HG03097 (cell line): ENCODE measurements around the gene DLG5.

Source experiments
- ATAC-seq: cut with Tn5 transposase; IDR thresholded peaks from one replicate; pipeline ENCODE4 v1.9.1; 2021; ENCODE audit not compliant: unreplicated experiment, low FRiP score

The DLG5 gene

DNA sequence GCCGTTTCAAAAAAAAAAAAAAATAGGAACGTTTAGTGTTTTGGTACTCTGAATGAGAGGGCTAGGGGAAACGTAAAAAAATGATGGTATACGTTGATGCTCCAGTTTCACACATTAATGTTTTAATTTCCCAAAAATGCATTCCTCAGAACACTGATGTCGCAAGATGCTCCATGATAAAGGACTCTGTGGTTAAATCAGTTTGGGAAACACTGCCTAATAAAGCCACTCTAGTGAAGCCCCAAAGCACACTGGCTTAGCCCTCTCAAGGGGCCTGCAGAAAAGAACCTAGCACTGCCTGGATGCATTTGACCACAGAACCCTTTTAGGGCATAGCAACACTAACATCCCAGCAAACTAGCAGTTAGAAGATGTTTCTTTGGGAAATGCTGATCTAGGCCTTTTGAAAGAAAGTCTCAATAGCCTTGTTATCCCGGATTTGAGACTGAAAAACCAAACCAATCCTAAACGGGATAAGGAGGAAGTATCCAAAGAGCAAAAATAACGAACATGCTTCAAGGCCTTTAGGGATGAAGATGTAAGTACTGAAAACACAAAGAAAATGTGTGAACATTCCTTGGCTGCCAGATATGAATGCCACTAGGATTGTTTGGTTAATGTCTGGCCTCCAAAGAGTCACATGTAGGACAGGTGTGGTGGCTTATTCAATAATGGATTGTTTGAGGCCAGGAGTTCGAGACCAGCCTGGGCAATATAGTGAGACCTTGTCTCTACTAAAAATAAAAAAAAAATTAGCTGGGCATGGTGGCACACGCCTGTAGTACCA is 11.0 kb downstream of the DLG5 start:
- ATAC-seq, result no peak

DNA sequence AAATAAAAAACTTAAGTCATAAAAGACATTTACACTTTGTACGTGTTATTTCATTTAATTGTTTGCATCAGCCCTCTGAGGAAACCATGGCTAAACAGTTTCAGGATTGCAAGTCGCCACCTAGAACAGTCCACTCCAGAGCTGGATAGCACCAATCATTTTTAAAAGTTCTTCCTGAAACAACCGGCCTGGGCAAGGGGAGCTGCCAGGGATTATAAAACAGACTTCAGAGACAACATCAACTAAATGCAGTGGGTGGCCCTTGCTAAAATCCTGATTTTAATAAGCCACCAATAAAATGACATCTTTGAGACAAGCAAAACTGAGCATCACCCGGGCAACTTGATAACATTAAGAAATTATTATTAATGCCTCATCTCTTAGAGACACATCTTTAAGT is 13.5 kb downstream of the DLG5 start:
- ATAC-seq, result no peak

DNA sequence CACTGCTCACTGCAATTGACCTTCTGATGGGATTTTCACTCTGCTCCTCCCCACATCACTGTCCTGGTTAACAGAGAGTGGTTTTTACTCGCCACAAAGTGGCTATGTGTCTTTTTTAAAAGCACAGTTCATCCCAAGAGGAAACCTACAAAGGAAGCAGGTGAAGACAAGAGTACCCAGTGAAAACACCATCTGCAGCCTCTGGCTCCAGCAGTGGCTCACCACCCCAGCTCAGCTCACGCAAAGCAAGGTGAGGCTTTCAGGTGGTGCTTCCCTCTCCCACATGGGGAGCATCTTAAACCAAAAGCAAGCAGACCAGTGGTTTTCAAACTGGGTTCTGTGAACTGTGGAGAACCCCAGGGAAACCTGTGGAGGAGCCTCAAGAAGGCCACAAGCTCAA is 14.0 kb downstream of the DLG5 start:
- no peak for ATAC-seq

DNA sequence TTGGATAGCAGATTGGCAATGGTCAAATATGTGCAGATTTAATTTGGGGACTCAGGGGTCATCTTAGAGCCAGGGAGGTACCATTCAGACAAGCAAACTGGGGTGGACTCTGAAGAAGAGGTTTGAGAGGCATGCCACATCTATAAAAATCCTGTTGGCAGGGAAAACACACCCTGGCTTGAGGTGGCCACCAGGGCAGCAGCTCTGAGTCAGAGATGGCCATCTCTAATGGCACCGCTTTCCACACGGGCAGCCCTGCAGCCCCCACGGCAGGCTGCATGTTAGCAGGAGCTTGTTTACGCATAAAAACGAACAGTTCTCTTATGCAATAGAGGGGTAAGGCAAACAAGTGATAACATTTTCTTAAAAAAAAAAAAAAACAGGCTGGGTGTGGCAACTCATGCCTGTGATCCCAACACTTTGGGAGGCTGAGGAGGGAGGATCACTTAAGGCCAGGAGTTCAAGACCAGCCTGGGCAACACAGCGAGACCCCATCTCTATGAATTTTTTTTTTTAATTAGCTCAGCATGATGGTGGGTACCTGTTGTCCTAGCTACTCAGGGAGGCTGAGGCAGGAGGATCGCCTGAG is 14.9 kb downstream of the DLG5 start:
- ATAC-seq, result no peak

DNA sequence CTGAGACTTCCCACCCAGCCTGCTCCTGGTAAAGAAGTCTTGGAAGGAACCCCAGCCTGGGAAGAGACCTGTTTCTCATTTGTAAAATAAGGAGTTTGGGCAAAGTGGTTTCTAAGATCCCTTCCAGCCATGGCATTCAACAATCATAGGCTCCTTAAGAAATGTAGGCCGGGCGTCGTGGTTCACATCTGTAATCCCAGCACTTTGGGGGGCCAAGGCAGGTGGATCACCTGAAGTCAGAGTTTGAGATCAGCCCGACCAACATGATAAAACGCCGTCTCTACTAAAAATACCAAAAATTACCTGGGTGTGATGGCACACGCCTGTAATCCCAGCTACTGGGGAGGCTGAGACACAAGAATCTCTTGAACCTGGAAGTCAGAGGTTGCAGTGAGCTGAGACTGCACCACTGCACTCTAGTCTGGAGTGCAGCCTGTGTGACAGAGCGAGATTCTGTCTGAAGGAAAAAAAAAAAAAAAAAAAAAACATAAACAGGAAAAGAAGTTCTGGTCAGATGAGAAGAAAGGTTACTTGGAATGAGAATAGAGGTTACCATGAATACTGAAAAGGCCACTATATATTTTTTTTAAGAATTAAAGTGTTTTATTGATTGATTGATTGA is 15.9 kb downstream of the DLG5 start:
- ATAC-seq, result no peak

GRCh38 chr10:77909749-77910375 is 16.7 kb downstream of the DLG5 start:
- ATAC-seq, result no peak

DNA sequence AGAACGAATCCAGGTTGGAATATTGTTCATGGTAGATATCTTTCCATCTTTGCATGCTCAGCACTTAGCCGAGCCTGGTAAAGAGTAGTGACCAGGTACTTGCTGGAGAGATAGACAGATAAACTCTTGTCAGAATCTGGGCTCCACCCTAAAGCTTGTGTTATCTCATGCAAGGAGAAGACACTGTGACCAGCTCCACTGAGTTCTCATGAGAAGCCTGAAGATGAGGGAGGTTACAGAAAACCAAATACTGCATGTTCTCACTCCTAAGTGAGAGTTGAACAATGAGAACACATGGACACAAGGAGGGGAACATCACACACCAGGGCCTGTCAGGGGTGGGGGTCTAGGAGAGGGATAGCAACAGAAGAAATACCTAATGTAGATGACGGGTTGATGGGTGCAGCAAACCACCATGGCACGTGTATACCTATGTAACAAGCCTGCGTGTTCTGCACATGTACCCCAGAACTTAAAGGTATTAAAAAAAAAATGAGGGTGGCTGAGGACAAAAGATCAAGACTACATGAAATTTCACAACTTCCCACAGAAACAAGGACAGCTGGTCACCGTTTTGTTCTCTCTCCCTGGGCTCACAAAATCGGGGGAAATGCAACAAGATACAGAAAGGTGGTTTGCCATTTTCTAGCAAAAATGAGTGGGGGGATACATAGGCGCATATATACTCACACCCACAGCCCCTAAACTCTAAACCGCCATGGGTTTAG is 17.4 kb downstream of the DLG5 start:
- no peak for ATAC-seq

GRCh38 chr10:77907900-77908717 is 18.4 kb downstream of the DLG5 start:
- no peak for ATAC-seq

GRCh38 chr10:77907462-77907861 is 19.1 kb downstream of the DLG5 start:
- ATAC-seq, result no peak

- ATAC-seq, result no peak
These were observed 19.6 kb downstream of the DLG5 start for GRCh38 chr10:77906951-77907421.

DNA sequence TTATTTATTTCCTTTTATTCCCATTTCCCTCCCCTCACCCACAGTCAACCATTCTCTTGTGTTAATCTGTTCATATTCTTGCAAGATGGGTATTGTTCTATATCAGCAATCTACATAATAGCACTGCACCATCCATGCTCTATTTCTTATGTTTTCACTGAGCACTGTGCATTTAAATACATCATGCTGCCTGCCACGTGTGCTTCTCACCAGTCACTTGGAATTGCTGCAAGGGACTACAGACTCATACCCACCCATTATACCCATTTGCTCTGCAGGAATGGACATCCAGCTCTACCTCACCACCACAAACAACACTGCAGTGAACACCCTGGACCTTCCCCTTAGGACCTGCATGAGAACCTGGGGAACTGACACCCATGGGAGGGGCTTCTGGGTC is 20.8 kb downstream of the DLG5 start:
- ATAC-seq, result no peak

- no peak for ATAC-seq
These were observed 21.3 kb downstream of the DLG5 start for GRCh38 chr10:77905086-77905748.

DNA sequence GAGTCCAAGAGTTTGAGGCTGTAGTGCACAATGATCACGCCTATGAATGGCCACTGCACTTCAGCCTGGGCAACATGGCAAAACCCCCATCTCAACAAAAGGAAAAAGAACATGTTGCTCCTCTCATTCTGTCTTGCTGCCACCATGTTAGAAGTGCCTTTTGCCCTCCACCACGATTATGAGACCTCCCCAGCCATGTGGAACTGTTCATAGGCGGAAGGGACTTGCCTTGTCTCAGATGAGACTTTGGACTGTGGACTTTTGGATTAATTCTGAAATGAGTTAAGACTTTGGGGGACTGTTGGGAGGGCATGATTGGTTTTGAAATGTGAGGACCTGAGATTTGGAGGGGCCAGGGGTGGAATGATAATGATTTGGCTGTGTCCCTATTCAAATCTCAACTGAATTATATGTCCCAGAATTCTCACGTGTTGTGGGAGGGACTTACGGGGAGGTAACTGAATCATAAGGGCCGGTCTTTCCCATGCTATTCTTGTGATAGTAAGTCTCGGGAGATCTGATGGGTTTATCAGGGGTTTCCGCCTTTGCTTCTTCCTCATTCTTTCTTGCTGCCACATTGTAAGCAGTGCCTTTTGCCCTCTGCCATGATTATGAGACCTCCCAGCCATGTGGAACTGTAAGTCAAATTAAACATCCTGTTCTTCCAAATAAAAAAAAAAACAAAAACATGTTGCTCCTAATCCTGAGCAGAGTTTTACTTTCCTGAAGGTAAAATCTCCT is 22.3 kb downstream of the DLG5 start:
- no peak for ATAC-seq

DNA sequence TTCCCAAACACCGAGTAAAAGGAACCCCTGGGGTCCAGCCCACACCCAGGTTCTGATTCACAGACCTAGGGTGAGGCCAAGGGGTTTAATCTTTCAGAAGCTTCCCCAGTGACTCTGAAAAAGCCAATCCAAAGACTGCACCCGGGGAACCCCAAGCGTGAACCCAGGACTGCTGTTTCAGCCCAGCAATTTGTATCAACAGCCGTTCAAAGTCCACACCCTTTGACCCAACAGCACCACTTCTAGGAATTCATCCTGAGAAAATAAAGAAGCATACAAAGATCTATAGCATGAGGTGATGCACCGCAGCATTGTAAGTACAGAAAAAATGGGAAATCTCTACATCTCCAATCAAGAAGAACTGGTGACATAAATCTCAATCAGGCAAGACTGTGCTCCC is 24.4 kb downstream of the DLG5 start:
- no peak for ATAC-seq

DNA sequence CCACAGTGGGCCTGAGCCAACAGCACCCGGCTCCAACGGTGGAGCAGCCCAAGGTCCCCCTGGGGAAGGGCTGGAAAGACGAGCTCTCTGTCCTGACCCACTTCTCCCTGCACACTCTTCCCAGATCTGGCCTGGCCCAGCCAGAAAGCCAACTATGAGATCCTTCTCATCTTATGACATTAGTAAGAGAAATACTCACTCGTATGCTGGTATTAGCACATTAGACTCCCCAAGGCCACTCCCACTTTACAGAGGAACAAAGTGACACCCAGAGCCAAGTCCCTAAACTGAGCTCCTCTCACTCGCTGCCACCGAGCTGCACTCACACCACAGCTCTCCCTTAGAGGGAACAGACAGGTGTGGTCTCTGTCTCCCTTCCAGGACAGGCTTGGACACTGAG is 24.8 kb downstream of the DLG5 start:
- no peak for ATAC-seq

DNA sequence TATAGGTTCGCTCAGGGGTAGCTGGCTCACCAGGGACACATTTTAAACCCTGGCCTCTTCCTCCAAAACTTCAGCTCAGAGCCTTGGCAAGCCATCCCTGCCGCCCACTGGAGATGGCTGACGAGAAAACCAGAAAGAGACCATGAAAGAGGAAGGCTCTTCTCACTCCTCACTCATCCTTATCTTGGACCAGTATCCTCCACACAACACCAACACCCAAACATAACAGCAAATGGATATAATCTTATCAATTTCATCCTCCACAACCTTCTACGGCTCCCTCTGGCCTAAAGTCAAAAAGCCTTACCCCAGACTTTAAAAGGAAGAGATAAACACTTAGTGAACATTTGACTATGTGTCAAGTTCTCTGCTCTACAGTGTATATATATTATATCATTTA is 26.9 kb downstream of the DLG5 start:
- no peak for ATAC-seq

DNA sequence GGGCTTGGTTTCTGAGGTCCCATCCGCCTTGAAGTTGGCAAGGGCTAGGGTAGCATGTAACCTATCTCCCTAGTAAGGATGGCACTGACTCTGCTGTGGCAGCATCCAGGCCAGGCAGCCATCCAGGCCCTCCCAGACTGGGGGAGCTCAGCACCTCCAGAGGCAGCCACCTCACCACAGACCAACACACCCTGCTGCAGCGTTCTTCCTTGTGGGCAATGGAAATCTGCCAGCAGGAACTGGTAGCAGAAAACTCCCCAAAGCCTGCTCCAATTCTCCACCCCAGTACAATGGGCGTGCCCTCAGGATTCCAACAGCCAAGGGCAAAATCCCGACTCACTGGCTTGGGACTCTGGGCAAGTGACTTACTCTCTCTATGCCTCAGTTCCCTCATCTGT is 27.5 kb downstream of the DLG5 start:
- no peak for ATAC-seq

DNA sequence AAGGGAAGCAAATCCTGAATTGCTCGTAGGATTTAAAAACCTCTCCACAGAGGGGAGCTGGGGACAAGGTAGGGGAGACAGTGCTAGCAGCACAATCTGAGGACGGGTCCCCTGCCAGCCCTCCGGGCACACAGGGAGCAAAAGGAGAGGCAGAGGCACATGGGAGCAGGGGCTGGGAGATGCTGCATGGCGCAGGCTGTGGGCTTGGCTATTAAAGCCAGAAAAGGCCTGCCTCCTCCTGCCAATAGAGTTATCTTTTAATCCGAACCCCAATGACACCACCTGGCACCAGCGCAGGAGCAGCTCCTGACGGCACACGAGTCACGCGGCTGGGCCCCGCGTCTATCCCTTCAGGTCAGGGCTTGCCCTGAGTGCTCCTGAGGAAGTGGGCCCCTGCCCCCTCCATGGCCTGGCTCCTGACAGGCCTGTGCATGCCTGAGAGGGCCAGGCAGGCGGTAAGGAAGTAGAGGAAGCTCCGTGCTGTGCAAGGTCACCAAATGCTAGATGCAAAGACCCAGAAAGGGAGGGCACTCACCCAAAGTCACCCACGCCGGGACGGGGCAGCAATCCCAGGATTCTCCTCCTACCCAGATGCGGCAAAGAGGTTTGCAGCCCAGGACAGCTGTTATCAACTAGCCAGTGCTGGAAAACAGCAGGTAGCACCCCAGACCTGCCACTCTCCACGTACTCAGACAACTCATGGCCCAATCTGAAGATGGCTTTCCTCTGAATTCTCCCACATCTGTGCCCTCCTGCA is 28.1 kb downstream of the DLG5 start:
- ATAC-seq, result no peak
